GM10248 (cell line): Measurements from ENCODE around the gene FAM83E.
A peak's percentile ranks its signal among the peaks of the same experiment; 100 is the strongest.

ENCODE experiments used
- CTCF ChIA-PET: fragments of 300-600 bp; sonication (Branson Sonifier 250); formaldehyde crosslinking; extraction: SDS; loops from one replicate; lab custom pipeline; 2021; ENCODE audit warnings: antibody characterized with exemption; lab: Yijun Ruan, JAX
- POLR2A ChIA-PET: fragments of 350-650 bp; sonication (Branson Sonifier 250); formaldehyde crosslinking; extraction: SDS; loops from one replicate; lab custom pipeline; 2020; ENCODE audit warnings: antibody characterized with exemption; lab: Yijun Ruan, JAX
- DNase-seq: peaks from one replicate; pipeline ENCODE4 v3.0.0; 2012; ENCODE audit errors: extremely low spot score
- TF ChIP-seq, protein P1 (sequence below): IDR thresholded peaks from 2 replicates; pipeline ENCODE4 v1.5.1; 2012; ENCODE audit warnings: mild to moderate bottlenecking, low read depth; ENCODE audit errors: extremely low read depth, missing control alignments, control extremely low read depth

The FAM83E gene

DNA sequence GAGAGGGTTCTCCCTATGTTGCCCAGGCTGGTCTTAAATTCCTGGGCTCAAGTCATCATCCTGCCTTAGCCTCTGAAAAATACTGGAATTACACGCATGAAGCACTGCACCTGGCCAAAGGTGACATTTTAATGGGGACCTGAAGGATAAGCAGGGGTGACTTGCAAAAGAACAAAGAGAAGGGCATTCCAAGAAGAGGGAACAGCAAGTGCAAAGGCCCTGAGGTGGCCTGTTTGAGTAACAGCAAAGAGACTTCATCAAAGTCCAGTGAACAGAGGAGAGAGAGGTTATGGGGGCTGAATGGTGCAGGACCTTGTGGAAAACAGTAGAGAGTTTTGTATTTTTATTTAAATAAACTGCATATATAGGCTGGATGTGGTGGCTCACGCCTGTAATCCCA is 27.0 kb upstream of the FAM83E start:
- TF ChIP-seq, protein P1, sequence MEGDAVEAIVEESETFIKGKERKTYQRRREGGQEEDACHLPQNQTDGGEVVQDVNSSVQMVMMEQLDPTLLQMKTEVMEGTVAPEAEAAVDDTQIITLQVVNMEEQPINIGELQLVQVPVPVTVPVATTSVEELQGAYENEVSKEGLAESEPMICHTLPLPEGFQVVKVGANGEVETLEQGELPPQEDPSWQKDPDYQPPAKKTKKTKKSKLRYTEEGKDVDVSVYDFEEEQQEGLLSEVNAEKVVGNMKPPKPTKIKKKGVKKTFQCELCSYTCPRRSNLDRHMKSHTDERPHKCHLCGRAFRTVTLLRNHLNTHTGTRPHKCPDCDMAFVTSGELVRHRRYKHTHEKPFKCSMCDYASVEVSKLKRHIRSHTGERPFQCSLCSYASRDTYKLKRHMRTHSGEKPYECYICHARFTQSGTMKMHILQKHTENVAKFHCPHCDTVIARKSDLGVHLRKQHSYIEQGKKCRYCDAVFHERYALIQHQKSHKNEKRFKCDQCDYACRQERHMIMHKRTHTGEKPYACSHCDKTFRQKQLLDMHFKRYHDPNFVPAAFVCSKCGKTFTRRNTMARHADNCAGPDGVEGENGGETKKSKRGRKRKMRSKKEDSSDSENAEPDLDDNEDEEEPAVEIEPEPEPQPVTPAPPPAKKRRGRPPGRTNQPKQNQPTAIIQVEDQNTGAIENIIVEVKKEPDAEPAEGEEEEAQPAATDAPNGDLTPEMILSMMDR, result no peak
- DNase-seq, result no peak
- ChIA-PET POLR2A (interaction anchor here (0.6 kb wide), 1 partner anchor 276 kb away, joined by 3 read pairs; no protein-coding TSS in a partner anchor), CTCF (no interaction called here)

DNA sequence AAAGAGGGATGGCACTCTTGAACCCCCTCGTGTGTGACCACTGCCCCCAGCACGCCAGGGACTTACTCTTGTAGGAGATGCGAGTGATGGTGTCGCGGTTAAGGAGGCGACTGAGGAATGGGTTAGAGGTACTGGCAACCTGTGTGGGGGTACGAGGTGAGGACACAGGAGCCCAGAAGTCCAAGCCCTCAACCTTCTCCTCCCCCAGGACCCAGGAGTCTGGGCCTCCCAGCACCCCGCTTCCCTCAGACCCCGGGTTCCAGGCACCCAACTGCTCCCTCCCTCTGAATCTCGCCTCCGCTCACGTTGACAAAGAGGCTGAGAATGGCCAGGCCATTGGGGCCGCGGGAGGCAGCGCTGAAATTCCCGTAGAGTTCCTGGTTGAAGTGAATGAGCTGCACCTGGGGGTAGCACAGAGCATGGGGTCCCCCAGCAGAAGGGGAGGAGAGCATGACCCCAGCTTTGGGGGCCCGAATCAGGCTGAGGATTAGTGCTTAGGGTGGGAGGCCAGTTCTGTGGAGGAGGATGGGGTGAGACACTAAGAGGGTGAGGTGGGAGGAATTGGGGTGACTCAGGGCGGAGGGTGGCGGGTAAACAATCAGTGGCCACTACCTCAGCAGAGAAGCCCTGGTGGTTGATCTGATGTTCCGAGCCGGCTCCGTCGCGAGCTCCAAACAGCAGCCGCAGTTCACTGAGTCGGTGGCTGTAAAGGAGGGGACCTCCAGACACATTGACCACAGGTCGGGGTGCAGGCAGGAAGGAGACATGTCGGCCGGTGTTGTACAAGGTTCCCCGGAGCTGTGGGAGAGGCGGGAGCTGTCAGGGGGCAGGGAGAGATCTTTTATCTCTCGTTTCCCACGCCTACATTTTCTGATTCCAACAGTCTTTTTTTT is 24.9 kb upstream of the FAM83E start:
- TF ChIP-seq, protein P1, result no peak
- ChIA-PET CTCF (interaction anchor here (0.8 kb wide), 1 partner anchor 9 kb away, joined by 3 read pairs; no protein-coding TSS in a partner anchor), POLR2A (no interaction called here)
- no peak for DNase-seq

DNA sequence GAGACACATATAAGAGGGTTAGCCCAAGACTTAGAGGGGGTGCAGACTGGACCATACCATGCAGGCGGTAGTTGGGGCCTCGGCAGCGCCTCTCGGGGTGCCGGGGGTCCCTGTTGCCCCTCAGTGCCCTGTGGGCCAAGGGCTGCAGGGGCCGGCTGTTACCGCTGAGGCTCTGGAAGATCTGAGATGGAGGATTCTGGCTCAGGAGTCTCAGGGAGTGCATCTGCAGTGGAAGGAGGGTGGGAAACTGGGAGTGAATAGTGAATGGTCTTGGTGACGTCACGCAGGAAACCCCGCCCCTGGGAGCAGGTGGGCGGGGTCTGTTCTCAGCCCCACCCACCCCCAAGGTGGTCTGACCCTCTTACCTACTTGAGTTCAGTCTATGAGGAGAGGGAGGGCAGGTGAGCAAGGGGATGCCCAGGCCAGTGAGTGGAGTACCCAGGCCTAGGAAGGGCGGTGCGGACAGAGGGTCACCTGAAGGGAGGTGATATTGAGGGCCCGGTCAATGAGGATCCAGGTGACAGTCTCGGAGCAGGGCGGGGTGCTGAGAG is 24.0 kb upstream of the FAM83E start:
- no peak for DNase-seq
- TF ChIP-seq, protein P1, result no peak
- ChIA-PET POLR2A (no interaction called here), CTCF (no interaction called here)

DNA sequence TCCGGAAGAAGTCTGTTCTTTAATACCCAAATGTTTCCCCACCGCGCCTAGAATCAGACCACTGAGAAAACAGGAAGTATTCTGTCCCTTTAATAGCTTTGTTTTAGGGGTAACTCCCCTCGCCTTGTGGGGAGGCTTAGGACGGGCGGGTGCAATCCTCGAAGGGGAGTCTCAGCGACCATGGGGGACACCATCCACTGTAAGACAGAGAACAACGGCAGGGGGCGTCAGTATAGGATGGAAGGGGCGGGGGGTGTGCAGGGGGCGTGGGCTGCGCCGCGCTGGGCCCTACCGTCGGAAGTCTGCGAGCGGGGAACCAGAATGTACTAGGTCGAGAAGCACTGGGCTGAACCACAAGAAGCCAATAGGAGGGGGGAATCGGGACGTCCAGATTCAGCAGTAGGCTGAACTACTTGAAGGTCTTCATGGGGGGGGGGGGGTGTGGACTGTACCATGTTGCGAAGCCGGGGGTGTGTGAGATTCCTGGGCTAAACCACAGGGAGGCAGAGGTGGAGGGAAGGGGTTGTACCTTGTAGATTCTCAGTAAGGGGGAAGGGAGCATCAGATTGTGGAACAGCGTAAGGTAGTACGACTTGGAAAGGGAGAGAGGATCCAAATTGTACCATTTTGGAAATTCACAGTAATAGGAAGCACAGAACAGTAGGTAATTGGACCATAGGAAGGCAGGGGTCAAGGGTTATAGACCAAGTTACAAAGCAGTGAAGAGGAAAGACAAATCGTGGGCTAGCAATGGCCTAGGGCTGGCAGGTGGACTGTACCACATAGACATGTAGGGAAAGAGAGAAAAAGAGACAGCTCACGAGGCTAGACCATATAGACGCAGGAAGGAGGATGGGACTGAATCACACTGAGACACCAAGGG is 23.3 kb upstream of the FAM83E start:
- TF ChIP-seq, protein P1, result no peak
- ChIA-PET POLR2A (interaction anchor here (1.2 kb wide), 1 partner anchor 19 kb away, joined by 5 read pairs; the partner anchor contains the start of genes RPL18 and SPHK2), CTCF (no interaction called here)
- peak; percentile 85 for DNase-seq

DNA sequence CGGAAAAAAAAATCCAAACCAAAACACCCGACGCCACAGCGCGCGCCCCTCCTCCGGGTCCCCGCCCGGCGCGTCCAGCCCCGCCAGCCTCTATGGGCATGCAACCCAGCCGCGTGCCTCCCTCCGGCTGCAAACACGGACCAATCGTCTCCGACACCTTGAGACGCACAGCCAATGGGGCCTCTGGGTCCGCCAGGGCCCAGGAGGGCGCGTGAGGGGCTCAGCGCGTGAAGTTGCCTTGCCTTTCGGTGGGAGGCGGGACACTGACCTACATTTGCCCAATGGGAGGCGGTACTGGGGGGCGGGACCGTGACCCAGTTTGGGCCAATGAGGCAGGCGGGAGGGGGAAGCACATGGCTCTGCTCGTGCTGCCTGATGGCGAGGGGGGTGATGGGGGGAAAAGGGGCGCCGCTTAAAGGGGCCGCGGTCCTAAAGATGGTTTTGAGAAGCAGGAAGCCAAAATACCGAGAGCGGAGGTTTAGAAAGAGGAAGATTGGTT is 22.6 kb upstream of the FAM83E start:
- peak; percentile 94 for DNase-seq
- ChIA-PET POLR2A (interaction anchor here (1.2 kb wide), 1 partner anchor 18 kb away, joined by 5 read pairs; the partner anchor contains the start of genes RPL18 and SPHK2), CTCF (no interaction called here)
- TF ChIP-seq, protein P1, result no peak
